Measurements from ENCODE around the gene S100A7.

DNA sequence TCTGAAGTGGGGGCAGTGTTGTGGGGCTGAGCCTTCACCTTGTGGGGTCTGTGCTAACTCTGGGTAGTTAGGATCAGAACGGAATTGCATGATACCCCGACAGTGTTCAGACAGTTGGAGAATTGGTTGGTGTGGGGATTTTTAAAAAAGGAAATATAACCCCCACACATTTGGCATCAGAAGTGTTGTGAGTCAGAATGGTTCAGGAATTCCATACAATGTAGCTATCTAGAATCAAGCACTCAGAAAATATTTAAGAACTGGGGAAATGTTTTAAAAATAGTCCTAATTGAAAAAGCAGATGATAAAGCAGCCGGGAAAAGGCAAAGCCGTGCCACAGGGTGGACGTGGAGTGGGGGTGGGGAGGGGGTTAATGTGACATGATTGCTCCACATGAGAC, 6.5 kb upstream of the S100A7 start:
- no peak for TF ChIP-seq EZH2 (IDR thresholded peaks at IDR 0.05; ENCODE audit: insufficient read depth, poor library complexity, severe bottlenecking)
- no peak for TF ChIP-seq EZH2phosphoT487 (IDR thresholded peaks at IDR 0.05; ENCODE audit: insufficient read depth, low read depth)
